GM12872 (cell line): ENCODE measurements around the gene ACTN4.

Experiments
- CTCF ChIP-seq: IDR thresholded peaks from 3 replicates; pipeline ENCODE4 v1.5.1; 2011; ENCODE audit warnings: low read depth, mild to moderate bottlenecking, low read length, moderate library complexity; ENCODE audit not compliant: insufficient read depth

ACTN4 gene

GRCh38 chr19:38695317-38695683 lies 47.9 kb downstream of the ACTN4 start:
- TF ChIP-seq CTCF: no peak

GRCh38 chr19:38695832-38696728 lies 48.6 kb downstream of the ACTN4 start:
- no peak for TF ChIP-seq CTCF

GRCh38 chr19:38696729-38697055 lies 49.2 kb downstream of the ACTN4 start:
- TF ChIP-seq CTCF: no peak

GRCh38 chr19:38697197-38697596 lies 49.7 kb downstream of the ACTN4 start:
- TF ChIP-seq CTCF: no peak

GRCh38 chr19:38697641-38698071 lies 50.2 kb downstream of the ACTN4 start:
- TF ChIP-seq CTCF: no peak

- TF ChIP-seq CTCF: no peak
These were observed 51.0 kb downstream of the ACTN4 start for GRCh38 chr19:38698225-38699026.

GRCh38 chr19:38699027-38699346 lies 51.5 kb downstream of the ACTN4 start:
- TF ChIP-seq CTCF: no peak
